Heart left ventricle (tissue), 16 donors: Measurements from ENCODE around the gene SEC61G. TPM values are rescaled to one million over a fixed set of nuclear protein-coding genes. Genes with fewer than 3 reads are reported as not detected.

ENCODE experiments used
- ATAC-seq, 4 donors: fragments of 200-7000 bp; cut with Tn5 transposase; one replicate each; pipeline ENCODE4 v1.9.1; 2020 to 2022; ENCODE audit warnings: moderate library complexity in 4 of 4, mild to moderate bottlenecking in 3 of 4, moderate number of reproducible peaks in 1 of 4
- DNase-seq, 5 donors: peaks; one replicate each; pipeline ENCODE4 v3.0.0-alpha.2; 2020
- H3K27ac ChIP-seq, 12 donors: fragments of 200-600 bp; sonication (generic) in 4 of 12; one replicate each; pipeline versions ENCODE4 v1.5.0 to v1.8.0; 2016 to 2022; ENCODE audit warnings: mild to moderate bottlenecking in 2 of 12
- H3K27me3 ChIP-seq, 9 donors: fragments of 200-600 bp; sonication (generic) in 2 of 9; one replicate each; pipeline versions ENCODE4 v1.5.1 to v1.8.0; 2016 to 2022; ENCODE audit warnings: mild to moderate bottlenecking in 3 of 9
- H3K36me3 ChIP-seq, 9 donors: fragments of 200-600 bp; sonication (generic) in 2 of 9; one replicate each; pipeline versions ENCODE4 v1.5.0 to v1.8.0; 2018 to 2022; ENCODE audit warnings: mild to moderate bottlenecking in 2 of 9
- H3K4me1 ChIP-seq, 12 donors: fragments of 200-600 bp; sonication (generic) in 4 of 12; one replicate each; pipeline versions ENCODE4 v1.5.0 to v1.8.0; 2016 to 2022; ENCODE audit warnings: mild to moderate bottlenecking in 3 of 12
- H3K4me3 ChIP-seq, 12 donors: fragments of 200-600 bp; sonication (generic) in 4 of 12; one replicate each; pipeline versions ENCODE4 v1.5.0 to v1.8.0; 2017 to 2022; ENCODE audit warnings: mild to moderate bottlenecking in 9 of 12, moderate library complexity in 4 of 12
- H3K9me3 ChIP-seq, 12 donors: fragments of 200-600 bp; sonication (generic) in 4 of 12; one replicate each; pipeline versions ENCODE4 v1.5.0 to v1.8.0; 2016 to 2022; ENCODE audit warnings: mild to moderate bottlenecking in 1 of 12
- CTCF ChIP-seq, 12 donors: fragments of 200-600 bp; sonication (generic) in 4 of 12; IDR thresholded peaks; one replicate each; pipeline versions ENCODE4 v1.5.0 to v1.8.0; 2018 to 2022; ENCODE audit warnings: antibody characterized with exemption in 12 of 12, mild to moderate bottlenecking in 5 of 12
- POLR2A ChIP-seq, 2 donors: fragments of 450-650 bp; IDR thresholded peaks; one replicate each; pipeline ENCODE4 v1.6.1; 2017; ENCODE audit warnings: antibody characterized with exemption in 2 of 2, mild to moderate bottlenecking in 2 of 2, moderate library complexity in 2 of 2
- WGBS, 4 donors: extraction: QIAGEN DNeasy Blood & Tissue Kit in 2 of 4; methylation state at CpG; one replicate each; pipeline versions ENCODE4 v1.1.5 to v1.1.7; 2013 to 2018; 5-methylcytosine and 5-hydroxymethylcytosine counted together
- intact Hi-C, 10 donors: fragments of 100-400 bp; cut with DNase I; formaldehyde crosslinking; loops; one replicate each; pipeline versions ENCODE4 v1.11.1 to v1.14.2; 2022
- long read RNA-seq, 3 donors: library from polyadenylated mRNA; unstranded; transcript quantifications; one replicate each; pipeline ENCODE4 v2.0.0, GENCODE V29; 2020 to 2021
- polyA plus RNA-seq, 2 donors: library from polyadenylated mRNA; stranded (reverse); fragments of 200-250 nt; gene quantifications; one replicate each; pipeline ENCODE4 v1.2.3, GENCODE V29; 2013
- total RNA-seq, 9 donors: library from RNA; depleted of rRNA in 2 of 9; stranded (reverse); fragments of >200 nt in 2 of 9; fragmentation: NEBNext Ultra II Directional in 3 of 9; extraction: Animal tissue kit (Norgen Biotek cat#: 25700) in 3 of 9; gene quantifications; one replicate each; pipeline versions ENCODE4 v1.1.0 to v1.2.4, GENCODE V29; 2016 to 2023
- donor health status: ischemic (EF 13 %, LVEDD 7.1; RV severe dilation, severe dysfunction).
- donor health status: healthy with polysubstance abuse.
- donor health status: DM: no; HTN: yes; CAD: no.
- donor health status: DM: no; HTN: no; CAD: no.
- donor health status: ischemic (EF 25% LVEDD 6.9; RV normal size, moderate dysfunction).
- donor health status: ischemic (EF 25% LVEDD 5.7; RV mildly dilated, moderate dysfunction).
- donor health status: healthy.
- donor health status: DM: yes; HTN: yes; CAD: no.
- donor health status: ischemic (EF 35%, LVEDD 5.7; RV mildly dilated, moderate dysfunction).
- donor health status: nonischemic (EF 11% LVEDD 7.7; RV severe dilation, severe dysfunction).
- donor health status: DM: yes; HTN: yes; CAD: no.
- donor health status: PGD.
- donor health status: ischemic (EF 29% LVEDD 5.4; RV normal size, mild dysfunction).
- donor health status: nonischemic (EF 23%, LVEDD 6.1; RV moderate dilation, normal function).

SEC61G gene
- total RNA-seq (100 to 1,000 TPM in 4 of 9 donors, 10 to 100 TPM in 5; 65.7 to 200 (median 84.2) TPM), polyA plus RNA-seq (100 to 1,000 TPM; 240 to 629 TPM)
- long read RNA-seq, donor 1, transcript SEC61G-201 (4 exons, 462 nt): major isoform, 18 of 20 reads
- long read RNA-seq, donor 1, partial matches to known transcripts: 0 of 20 reads
- long read RNA-seq, donor 1, other reads (novel, unspliced or antisense): 0 of 20 reads
- long read RNA-seq, donor 2, transcript SEC61G-201 (4 exons, 462 nt): major isoform, 14 of 17 reads
- long read RNA-seq, donor 2, partial matches to known transcripts: 0 of 17 reads
- long read RNA-seq, donor 2, other reads (novel, unspliced or antisense): 1 of 17 reads
- long read RNA-seq, donor 3, transcript SEC61G-201 (4 exons, 462 nt): major isoform, 32 of 37 reads
- long read RNA-seq, donor 3, partial matches to known transcripts: 0 of 37 reads
- long read RNA-seq, donor 3, other reads (novel, unspliced or antisense): 0 of 37 reads

DNA sequence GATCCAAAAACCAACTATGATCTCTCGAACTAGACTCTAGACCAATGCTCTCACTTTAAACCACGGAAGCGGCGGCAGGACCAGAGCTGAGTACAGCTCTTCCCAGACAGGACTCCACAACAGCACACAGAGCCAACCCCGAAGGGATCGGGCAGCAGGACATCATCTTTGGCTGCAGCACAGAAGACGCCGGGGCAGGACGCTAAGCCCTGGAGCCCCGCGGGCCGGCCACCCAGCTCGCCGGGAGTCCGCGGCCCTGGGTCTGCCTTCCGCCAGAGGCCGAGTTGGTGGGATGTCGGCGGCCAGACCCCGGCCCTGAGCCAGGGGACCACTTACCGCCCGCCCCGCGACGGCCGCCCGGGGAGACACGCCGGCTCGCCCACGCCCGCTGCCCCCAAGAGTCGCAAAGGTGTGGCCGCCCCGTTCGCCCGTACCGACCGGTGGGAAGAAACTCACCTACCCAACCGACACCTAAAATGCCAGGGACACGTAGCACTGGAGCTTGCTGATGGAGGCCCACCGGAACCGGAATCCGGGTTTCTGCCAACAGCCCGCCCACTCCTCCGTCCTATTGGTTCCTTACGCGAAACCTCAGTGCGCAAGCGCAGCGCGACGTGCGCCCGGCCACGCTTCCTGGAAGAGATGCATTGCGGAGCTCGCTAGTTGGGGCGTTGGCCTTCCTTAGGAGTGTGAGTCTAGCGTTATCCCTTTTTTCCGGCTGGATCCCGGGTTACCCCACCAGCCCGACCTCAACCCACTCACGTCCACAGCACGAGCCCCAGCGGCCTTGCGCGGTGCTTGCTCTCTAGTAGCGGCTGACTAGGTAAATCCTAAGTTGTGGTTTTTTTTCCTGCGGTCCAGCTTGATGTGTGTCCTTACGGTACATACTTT, at the start of gene SEC61G:
Gene SEC61G, minus strand, starts transcription at position 510 of the 891 bp plus-strand sequence. CDS start 1,623 bp downstream, outside the sequence.
- Histone ChIP-seq H3K4me3 (peak within 1 kb of the TSS; percentile 82 to 100 (median 94)), H3K4me1 (peaks cover 0 to 38% (median 26%) of the 10 kb centered on the region in 12 donors), H3K27me3 (no peaks in the 10 kb centered on the region), H3K27ac (peak within 1 kb of the TSS; percentile 68 to 95 (median 88)), H3K9me3 (no peaks in the 10 kb centered on the region), H3K36me3 (peaks cover 0 to 26% (median 19%) of the 10 kb centered on the region in 9 donors)
- peak; percentile 35 to 86 for TF ChIP-seq POLR2A (IDR thresholded peaks at IDR 0.05)
- no peak for TF ChIP-seq CTCF (IDR thresholded peaks at IDR 0.05)
- WGBS, 4 donors: 0% methylated on average over 26 to 72 of the region's 72 CpGs
- peak; percentile 98 to 99 (median 99) for ATAC-seq
- peak; percentile 96 to 98 (median 98) for DNase-seq
- intact Hi-C loops: loop anchor here in 2 of 10 donors (5.0 to 10.0 kb wide), 2 partner anchors 608 to 1236 kb away; partner anchors contain the start of gene LANCL2 (in 1 of the 2)

DNA sequence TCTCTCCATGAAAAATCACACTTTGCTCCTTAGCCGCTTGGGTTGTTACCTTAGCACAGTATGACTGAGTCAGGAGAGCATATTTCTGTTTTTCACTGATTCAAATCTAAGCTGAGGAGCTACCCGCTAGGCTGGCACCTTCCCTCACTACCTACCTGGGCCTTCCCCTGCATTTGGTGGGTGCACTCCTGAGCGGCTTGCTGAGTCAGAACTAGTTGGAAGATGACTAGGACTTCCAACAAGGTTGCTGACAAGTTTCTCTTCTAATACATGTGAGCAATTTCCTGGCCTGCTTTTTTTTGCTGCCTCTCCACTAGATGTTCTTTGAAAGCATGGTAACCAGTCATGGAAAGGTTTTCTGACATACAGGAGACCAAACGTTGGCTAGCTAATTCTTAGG, 43.8 kb upstream of the SEC61G start:
- Histone ChIP-seq H3K36me3 (no peaks in the 10 kb centered on the region), H3K27me3 (no peaks in the 10 kb centered on the region), H3K4me3 (no peak overlapping the region), H3K4me1 (peaks cover 0 to 6% (median 0%) of the 10 kb centered on the region in 12 donors), H3K27ac (no peak overlapping the region), H3K9me3 (no peaks in the 10 kb centered on the region)
- ATAC-seq (no peak), DNase-seq (no peak)
- 76 to 88% (median 82%) methylated on average over 4 of the region's 4 CpGs for WGBS, 4 donors
- intact Hi-C loops: loop anchor here in 1 of 10 donors (2.0 kb wide), 1 partner anchor 26 kb away; no protein-coding TSS in a partner anchor
- no peak for TF ChIP-seq CTCF (IDR thresholded peaks at IDR 0.05)
- no peak for TF ChIP-seq POLR2A (IDR thresholded peaks at IDR 0.05)

GRCh38 chr7:54802114-54802513, 43.1 kb upstream of the SEC61G start:
- peaks cover 0 to 6% (median 0%) of the 10 kb centered on the region in 12 donors for H3K4me1 ChIP-seq
- no peaks in the 10 kb centered on the region for H3K27me3 ChIP-seq
- 53 to 56% (median 55%) methylated on average over 11 of the region's 11 CpGs for WGBS, 4 donors
- no peak overlapping the region for H3K27ac ChIP-seq
- no peak for DNase-seq
- ATAC-seq: no peak
- no peaks in the 10 kb centered on the region for H3K36me3 ChIP-seq
- H3K9me3 ChIP-seq: no peaks in the 10 kb centered on the region
- TF ChIP-seq CTCF (IDR thresholded peaks at IDR 0.05): no peak
- TF ChIP-seq POLR2A (IDR thresholded peaks at IDR 0.05): no peak
- H3K4me3 ChIP-seq: no peak overlapping the region
- intact Hi-C loops: loop anchor here in 1 of 10 donors (2.0 kb wide), 1 partner anchor 25 kb away; no protein-coding TSS in a partner anchor
